HG03135 (cell line): ENCODE measurements around the gene NFATC1.
"Not testable (repeated sequence)": the region's sequence is repeated elsewhere in the genome, so short reads cannot be mapped to it uniquely, and the experiment has no call there.

Experiments
- ATAC-seq: cut with Tn5 transposase; IDR thresholded peaks from one replicate; pipeline ENCODE4 v1.9.1; 2021; ENCODE audit warnings: mild to moderate bottlenecking, moderate library complexity; ENCODE audit not compliant: unreplicated experiment

The NFATC1 gene

DNA sequence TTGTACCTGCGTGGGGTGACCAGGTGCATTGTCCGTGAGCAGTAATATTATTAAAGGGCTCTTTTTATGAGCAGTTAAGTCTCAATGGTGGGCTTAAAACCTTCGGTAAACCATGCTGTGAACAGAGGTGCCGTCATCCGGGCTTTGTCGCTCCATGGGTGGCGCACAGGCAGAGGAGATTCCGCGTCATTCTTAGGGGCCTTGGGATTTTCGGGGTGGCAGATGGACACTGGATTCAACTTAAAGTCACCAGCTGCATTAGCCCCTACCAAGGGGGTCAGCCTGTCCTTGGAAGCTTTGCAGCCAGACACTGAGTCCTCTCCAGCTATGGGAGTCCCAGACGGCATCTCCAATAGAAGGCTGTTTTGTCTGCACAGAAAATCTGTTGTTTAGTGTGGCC is 107.7 kb downstream of the NFATC1 start:
- no peak for ATAC-seq

DNA sequence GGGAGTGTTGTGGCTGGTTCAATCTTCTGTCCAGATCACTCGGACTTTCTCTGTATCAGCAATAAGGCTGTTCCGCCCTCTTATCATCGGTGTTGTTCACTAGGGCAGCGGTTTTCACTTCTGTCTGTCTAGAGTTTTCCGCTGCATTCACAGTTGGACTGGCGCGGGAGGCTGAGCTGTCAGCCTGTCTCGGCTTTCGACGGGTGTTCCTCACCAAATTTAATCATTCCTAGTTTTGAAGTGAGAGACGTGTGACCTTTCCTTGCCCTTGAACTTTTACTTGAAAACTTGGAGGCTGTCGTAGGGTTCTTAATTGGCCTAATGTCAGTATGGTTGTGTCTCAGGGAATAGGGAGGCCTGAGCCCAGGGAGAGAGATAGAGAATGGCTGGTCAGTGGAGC is 108.3 kb downstream of the NFATC1 start:
- ATAC-seq = no peak

DNA sequence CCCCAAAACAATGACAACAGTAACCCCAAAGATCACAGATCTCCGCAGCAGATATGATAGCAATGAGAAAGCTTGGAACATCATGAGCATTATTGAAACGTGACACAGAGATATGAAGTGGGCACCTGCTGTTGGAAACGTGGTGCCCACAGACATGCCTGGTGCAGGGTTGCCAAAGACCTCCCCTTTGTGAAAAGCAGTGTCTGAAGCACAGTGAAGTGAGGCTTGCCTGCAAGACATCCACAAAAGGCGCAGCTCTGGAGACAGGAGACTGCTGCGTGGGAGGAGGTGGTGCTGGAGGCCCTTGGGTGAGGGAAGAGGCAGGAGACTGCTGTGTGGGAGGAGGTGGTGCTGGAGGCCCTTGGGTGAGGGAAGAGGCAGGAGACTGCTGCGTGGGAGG is 108.8 kb downstream of the NFATC1 start:
- not testable (repeated sequence) for ATAC-seq

DNA sequence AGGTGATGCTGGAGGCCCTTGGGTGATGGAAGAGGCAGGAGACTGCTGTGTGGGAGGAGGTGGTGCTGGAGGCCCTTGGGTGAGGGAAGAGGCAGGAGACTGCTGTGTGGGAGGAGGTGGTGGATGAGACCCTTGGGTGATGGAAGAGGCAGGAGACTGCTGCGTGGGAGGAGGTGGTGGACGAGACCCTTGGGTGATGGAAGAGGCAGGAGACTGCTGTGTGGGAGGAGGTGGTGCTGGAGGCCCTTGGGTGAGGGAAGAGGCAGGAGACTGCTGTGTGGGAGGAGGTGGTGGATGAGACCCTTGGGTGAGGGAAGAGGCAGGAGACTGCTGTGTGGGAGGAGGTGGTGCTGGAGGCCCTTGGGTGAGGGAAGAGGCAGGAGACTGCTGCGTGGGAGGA is 109.7 kb downstream of the NFATC1 start:
- ATAC-seq = not testable (repeated sequence)

DNA sequence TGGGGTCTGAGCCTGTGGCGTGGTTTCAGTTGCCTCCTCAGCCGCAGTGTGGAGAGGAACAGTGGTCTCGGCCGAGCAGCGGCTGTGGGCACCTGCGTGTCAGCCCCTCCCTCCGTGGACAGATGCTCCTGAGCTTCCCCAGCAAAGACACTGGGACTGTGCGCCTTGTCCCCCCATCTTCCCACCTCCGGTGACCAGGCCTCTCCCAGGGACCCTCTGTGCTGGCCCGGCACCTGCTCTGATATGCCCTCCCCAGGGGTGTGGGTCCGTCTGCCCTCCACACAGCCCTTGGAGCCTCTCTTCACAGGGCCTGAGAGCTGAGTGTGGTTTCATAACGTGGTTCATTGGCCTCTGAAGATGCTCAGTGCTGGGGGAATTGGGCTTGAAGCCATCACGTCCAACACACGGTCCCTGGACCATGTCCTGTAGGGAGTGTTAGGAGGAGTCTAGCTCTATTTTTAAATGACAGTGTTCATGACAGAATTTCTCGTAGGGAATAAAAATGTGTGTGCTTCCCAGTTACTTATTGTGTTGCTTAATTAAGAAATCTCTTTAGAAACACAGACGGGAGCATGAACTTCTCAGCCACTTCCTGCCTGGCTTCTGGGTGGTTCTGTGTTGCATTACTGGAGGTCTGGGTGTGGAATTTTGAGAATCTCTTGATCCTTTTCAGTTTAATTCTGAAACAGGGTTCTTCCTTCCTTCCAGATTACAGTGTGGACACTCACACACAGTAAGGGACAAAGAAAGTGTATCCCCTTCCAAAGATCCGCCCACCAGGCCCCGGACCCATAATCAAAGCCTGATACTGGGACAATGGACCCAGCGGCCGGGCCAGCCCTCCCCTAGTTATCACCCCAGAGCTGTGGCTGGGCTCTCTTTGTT is 110.7 kb downstream of the NFATC1 start:
- no peak for ATAC-seq

DNA sequence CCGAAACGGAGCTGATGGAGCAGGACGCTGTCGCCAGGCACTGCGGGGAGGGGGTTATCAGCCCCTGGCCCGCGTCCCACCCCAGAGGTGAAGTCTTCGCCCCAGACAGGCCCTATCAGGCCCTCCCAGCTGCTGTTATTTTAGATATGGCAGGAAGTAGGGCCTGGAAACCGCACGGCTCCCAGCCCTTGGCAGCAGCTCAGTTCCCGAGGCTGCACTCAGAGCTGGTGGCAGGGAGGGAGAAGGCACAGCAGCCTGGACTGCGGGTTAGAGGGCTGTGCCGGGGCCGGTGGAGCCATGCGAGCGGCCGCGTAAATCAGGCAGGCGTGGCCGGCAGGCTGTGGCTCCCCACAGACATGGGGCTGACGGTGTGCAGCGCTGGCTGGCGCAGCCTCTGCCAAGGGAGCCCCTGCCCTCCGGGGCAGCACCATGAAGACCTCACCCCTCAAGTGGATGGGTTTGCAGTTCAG is 111.4 kb downstream of the NFATC1 start:
- peak; percentile 44 for ATAC-seq

DNA sequence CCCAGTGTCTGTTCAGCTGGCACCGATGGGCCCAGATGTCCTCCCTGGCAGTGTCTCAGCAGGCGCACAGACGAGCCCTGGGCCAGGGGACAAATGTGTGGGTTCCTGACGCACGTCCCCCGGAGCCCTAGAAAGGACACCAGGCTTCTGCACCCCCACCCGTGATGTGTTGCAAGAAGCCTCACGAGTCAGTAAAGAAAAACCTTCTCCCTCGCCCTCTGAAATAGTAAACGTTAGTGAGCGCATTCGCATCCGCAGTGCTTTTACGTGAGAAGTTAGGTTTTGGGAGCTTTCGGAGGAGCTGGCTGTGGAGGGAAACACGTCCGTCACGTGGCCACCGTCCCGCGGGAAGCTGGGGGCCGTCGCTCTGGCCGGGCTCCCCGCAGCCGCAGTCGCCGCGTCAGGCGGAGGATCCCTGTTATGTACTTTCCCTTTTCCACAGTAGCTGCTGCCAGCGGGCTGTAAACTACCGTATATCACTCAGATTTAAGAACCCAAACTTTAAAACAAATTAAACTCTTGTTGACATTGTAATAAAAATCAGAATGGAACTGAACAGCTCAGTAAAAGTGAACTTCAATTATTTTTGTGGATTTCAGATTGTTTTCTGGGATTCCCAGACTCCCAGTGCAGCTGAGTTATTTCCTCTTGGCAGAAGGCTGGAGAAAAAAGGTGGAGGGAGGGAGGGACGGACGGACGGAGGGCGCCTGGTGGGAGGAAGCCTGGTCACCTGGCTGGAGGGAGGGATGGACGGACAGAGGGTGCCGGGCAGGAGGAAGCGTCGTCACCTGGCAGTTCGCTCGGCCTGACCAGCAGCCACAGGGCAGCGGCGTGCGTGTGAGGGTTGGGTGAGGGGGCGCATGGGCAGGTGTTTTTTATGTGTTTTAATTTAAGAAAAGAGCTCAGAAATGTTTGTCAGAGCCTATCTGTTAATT is 112.1 kb downstream of the NFATC1 start:
- ATAC-seq = peak; percentile 20

DNA sequence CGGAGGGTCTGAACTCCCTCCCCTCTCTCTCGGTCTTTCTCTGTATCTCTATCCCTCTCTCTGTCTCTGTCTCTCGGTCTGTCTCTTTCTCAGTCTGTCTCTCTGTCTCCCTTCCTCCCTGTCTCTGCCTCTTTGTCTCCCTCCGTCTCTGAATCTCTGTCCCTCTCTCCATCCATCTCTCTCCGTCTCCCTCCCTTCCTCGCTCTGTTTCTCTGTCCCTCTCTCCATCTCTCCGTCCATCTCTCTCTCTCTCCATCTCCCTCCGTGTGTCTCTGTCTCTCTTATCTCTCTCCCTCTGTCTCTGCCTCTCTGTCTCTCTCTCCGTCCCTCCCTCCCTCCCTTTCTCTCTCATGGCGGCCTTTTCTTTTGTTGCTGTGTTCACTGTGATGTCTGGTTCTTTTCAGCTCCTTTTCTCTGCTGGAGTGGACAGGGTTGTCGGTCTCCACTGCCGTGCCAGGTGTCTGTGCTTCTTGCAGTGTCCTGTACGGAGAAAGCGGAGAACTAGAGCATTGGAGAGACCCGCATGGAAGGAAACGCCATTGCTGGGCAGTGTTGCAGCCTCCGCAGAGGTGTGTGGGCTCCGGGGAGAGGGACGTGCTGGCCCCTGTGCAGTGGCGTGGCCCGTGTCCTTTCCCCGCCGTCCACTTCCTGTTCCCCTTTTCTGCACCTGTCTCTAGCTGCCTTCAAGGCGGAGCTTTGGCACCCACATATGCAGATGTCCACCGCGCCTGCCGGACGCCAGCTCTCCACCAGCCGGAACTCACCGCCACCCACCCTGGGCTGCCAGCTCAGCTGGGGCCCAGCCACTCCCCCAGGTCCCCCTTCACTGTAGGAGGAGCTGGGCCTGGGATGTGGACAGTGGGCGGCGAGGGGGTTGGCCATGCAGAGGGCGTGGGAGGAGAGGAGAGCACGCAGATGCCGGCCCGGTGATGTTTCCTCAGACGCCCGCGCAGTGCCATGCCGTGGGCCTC is 113.1 kb downstream of the NFATC1 start:
- no peak for ATAC-seq

DNA sequence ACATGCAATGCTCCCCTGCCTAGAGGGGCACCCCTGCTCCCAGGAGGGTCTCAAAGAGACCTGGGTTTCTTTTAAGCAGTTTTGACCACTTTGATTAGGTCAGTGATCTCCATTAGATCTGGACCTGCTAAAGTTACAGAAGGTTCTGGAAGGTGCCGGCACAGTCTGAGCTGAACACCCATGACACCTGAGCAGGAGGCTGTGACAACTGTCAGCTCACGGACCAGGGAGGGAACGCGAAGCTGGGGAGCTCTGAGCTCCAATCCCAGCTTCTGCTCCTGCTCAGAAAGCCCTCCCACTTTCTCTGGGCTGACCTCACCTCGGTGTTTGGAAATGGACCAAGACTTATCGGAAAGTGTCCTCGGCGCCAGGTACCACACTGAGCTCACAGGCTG is 113.8 kb downstream of the NFATC1 start:
- ATAC-seq = no peak

DNA sequence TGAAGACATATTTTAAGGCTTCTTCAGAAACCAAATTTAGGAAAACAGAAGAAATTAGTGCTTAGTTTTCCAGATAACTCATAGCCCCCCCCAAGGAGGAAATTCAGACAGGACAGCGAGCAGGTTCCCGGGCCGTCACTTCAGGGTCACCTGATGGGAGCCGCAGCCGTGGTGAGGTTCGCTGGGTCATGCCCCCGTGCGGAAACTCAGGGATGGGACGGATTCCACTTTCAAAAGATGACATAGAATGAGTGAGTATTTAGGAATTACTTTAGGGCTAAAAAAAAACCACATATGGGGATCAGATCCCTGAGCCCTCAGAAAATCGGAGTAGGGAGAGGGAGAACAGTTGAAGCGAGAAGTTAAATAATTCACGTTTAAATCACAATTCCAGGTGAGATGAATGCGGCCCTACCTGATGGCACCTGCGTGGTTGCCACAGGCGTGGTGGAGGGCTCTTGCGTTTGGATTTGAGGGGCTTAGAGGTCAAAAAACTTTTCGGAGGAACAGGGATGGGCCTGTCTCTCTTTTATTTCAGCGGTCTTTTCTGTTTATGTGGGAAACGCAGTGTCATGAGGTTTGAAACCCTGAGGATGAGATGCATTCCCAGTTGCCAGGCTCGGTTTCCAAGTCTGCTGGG is 114.4 kb downstream of the NFATC1 start:
- ATAC-seq = no peak

DNA sequence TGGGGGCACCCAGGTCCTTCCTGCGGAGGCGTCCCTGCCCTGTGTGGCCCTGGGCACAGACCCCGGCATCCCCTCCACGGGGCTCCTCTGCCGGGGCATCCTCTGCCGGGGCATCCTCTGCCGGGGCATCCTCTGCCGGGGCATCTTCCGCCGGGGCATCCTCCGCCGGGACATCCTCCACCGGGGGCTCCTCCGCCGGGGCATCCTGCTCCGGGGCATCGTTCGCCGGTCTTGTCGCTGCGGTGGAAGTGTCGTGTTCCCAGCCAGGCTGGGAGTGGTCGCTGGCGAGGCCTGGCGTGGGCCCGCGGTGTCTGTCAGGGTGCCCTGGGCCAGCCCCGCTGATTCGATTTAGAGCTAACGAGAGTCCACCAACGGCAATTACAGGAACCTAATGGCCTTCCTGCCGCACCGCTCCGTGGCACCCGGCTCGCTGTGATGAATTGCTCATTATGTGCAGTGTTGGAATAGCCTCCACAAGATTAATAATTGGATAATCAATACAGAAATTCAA is 115.1 kb downstream of the NFATC1 start:
- no peak for ATAC-seq

DNA sequence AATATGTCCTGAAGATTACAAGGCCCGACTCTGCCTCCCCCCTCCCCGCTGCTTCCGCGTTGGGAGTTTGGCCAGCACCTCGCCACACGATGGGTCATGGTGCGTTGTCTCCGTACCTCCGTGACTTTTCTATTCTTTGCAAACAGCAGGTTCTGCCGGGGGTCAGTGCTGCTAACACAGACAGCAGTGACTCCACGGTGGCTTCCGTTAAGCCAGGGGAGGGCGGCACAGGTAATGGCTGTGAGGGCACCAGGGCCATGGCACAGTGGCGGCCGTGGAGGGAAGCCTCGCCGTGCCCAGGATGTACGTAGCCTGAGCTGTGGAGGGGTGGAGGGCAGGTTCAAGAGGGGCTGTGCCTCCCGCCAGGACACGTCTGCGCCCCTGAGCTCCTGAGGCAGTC is 115.5 kb downstream of the NFATC1 start:
- ATAC-seq = no peak

DNA sequence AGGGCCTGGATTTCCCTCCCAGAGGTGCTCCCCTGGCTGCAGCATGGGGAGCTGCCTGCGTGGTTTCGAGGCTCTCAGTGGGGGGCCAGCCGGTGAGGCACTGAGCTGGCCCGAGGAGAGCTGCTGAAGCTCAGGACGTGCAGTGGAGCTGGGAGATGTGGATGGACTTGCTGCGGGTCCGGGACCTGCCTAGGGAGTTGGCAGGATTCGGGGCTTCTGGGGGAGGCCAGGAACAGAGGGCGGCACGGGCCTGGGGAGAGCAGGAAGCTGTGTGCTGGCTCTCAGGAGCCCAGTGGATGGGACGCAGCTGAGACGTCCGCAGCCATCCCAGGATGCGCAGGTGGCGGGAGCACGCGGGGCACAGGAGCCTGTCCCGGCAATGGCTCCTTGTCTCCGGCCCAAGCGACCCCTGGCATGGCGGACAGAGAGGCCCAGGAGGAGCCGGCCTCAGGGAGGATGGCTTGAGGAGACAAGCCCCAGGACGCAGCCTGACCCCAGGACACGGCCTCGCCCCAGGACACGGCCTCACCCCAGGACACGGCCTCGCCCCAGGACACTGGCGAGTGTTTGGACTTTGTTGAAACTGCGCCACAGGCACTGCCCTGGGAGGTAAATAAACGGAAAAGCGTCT is 116.1 kb downstream of the NFATC1 start:
- ATAC-seq = no peak

DNA sequence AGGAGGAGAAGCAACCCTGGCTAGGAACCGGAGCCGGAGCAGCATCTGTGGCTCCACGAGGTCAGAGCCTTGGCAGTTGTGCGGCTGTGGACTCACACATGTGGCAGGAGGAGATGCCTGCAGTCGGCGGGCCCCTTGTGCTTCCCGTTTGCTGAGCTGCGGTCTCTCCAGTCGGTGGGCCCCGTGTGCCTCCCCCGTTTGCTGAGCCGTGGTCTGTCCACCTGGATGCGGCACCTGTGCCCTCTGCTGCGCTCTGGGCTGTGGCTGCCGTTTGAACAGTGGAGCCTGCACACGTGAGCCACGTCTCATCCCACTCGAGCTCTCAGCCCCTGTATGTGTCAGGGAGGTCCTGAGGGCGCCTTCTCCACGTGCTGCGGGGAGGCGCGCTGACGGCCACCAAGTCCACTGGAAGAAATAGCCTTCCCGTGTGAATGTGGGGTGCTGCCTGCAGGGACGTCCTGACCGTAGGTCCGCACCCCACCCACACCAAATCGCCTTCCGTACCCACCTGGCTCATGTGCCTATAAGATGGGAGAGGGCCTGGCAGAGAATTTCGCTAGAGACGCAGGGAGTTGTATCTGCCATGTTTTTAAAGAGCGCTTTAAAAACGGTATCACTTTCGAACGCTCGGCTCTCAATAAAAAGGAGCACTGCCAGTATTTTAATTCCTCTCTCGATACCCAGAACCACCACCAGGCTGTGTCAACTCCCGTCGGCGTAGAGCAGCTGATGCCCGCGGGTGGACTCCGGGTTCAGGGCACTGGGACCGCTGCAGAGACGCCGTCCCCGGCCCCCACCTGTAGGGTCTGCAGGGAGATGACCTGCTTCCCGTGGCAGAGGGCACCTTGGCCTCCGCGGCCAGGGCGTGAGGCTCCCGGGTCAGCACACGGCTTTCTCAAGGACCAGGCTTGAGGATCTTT is 117.0 kb downstream of the NFATC1 start:
- ATAC-seq = no peak

DNA sequence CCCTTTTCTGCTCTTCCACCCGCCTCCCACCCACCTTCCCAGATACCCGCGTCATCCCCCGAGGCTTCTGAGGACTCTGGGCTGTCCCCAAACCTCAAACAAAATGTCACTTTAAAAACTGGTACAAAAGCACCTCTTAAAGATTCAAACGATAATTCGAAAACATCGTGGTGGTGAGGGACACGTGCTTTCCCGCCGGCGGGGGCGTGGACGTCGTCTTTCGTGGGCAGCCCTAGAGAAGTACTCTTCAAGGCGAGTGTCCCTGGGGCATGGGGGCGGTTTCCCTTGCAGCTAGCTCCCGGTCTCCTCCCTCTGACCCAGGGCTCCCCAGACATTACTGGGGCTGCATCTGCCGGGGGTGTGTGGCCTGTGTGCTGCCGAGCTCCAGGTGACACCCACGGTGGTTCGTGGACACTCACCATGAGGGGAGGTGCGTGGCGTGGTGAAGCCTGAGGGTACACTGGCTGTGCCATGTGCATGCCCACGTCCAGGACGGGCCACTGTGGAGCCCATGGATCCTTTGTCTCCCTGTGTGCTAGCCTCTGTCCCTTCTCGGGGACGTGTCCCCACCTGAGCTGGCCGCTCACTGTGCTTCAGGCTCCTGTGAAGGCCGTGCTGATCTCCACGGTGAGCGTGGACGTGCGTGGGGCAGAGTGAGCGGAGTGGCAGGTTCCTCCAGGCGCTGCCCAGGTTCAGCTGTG is 117.8 kb downstream of the NFATC1 start:
- ATAC-seq = no peak

DNA sequence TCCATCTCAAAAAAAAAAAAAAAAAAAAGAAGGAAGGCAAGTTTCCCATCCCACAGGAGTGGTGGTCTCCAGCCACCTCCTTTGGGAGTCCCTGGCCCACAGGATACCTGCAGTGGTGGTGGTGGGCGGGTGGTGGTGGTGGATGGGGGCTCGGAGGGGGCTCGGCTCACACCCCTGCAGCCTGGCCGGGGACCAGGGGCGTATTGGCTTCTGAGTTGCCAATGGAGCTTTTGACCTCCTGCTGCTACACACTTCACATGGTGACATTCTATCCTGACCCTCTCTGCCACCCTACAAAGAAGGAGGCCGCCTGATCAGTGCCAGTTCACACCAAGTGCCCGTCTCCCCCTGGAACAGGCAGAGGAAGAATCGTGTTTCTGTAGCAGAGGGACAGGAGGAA is 119.6 kb downstream of the NFATC1 start:
- ATAC-seq = no peak

DNA sequence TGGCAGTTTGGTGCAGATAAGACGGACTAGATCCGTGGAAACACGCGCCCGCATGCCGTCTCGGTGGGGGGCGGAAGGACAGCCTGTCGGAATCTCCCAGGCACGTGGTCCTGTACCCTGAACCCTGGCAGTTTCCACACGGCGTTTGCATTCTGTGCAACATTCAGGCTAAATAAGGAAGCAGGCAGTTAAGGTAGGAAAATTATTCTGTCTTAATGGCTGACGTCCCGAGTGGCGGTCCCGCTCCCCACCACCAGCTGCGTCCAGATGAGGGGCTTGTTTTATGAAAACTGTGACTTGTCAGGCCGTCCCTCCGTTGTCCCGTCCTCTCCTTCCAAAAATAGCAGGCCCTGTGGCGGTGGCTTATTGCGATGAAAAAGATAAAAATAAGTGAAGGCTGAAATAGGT is 120.2 kb downstream of the NFATC1 start:
- ATAC-seq = no peak

DNA sequence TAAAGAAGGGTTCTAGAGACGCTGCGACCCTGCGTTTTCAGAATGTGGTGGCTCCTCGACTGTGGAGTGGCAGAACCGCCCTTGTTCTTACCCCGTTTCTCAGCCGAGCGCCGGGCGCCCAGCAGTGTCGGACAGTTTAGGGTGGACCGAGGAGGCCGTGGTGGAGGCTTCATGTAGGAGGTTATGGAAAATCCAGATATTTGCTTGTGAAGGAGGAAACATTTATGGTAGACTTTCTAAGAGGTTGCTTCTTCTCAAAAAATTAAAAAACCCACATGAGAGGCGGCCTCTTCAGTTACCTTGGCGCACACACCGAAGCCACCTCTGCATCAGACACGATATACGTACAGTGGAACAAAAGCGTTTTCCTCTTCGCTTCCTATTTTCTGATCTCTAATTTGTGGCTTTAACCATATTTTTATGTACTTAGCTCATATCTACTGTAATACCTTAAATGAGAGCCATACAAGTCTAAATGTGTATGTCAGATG is 120.8 kb downstream of the NFATC1 start:
- ATAC-seq = no peak
